Gastrocnemius medialis (tissue), 4 donors: ENCODE measurements around the gene TEX14.

ENCODE experiments used
- CTCF ChIP-seq, 5 experiments: fragments of 450-650 bp in 3 of 5; fragments of 200-600 bp in 2 of 5; sonication (generic) in 2 of 5; IDR thresholded peaks in 4 of 5; conservative IDR thresholded peaks in 1 of 5; 1 replicate in 4 of 5; 2 replicates in 1 of 5; pipeline ENCODE4 v1.5.1; 2016 to 2019; ENCODE audit warnings: antibody characterized with exemption in 5 of 5, mild to moderate bottlenecking in 3 of 5, moderate library complexity in 3 of 5
- POLR2A ChIP-seq, 2 donors: fragments of 450-650 bp; IDR thresholded peaks; one replicate each; pipeline ENCODE4 v1.6.1; 2017; ENCODE audit warnings: antibody characterized with exemption in 2 of 2, mild to moderate bottlenecking in 2 of 2, moderate library complexity in 2 of 2

GRCh38 chr17:58574025-58574424, 117.8 kb downstream of the TEX14 start:
- TF ChIP-seq CTCF (IDR thresholded peaks at IDR 0.05 in 4 of 5, conservative IDR thresholded peaks at IDR 0.05 in 1 of 5) (no peak), POLR2A (IDR thresholded peaks at IDR 0.05) (no peak)
